Left kidney (tissue), 2 donors: ENCODE data around the gene ATAD3A. TPM values are rescaled to one million over a fixed set of nuclear protein-coding genes. Genes with fewer than 3 reads are reported as not detected.
"Not testable (repeated sequence)": the region's sequence is repeated elsewhere in the genome, so short reads cannot be mapped to it uniquely, and the experiment has no call there.

Experiments
- DNase-seq: peaks from one replicate; pipeline ENCODE4 v3.0.0-alpha.2; 2013
- polyA plus RNA-seq: library from polyadenylated mRNA; unstranded; fragments of 120-200 nt; gene quantifications from one replicate; pipeline ENCODE4 v1.2.1, GENCODE V29; 2013; ENCODE audit not compliant: insufficient read length

The ATAD3A gene
- polyA plus RNA-seq, 1 donor, result 21.5 TPM

DNA sequence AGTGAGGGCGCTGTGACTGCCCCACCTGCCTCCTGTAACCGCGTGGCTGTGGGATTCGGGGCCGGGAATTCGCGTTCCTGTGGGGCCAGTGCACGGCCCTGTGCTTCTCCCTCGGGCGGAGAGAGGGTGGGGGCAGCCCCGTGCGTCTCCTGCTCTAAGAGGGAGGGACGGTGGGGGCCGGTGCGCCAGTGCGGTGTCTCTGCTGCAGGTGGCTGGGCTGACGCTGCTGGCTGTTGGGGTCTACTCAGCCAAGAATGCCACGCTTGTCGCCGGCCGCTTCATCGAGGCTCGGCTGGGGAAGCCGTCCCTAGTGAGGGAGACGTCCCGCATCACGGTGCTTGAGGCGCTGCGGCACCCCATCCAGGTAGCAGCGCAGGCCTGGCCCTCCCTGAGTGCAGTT lies 10.6 kb downstream of the ATAD3A start:
- not testable (repeated sequence) for DNase-seq

DNA sequence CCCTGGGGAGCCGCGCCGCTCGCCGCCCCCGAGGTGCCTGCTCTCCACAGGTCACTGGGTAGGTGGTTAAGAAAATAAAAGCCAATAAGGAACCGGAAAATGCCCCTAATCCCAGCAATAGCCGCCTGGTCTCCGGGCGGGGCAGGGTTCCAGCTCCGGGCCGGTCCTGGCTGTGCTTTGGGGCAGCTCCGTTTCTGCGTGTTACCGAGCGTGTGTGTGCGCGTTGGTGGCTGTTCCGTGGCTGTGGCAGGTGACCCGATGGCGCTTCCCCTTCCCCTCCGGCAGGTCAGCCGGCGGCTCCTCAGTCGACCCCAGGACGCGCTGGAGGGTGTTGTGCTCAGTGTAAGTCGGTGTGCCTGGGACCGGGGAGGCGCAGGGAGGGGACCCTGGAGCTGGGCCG lies 11.3 kb downstream of the ATAD3A start:
- DNase-seq, result not testable (repeated sequence)

DNA sequence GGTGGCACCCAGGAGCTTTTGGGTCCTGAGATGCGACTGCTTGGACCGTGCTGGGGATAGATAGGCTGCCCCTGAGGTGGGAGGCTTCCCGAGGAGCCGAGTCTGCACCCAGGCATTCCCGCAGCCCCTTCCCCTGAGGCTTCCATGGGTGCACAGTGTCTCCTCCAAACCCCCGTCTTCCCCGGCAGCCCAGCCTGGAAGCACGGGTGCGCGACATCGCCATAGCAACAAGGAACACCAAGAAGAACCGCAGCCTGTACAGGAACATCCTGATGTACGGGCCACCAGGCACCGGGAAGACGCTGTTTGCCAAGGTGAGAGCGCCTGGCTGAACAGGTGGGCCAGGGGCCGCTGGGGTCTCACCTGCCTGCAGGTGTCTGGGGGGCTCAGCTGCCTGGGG lies 11.7 kb downstream of the ATAD3A start:
- DNase-seq, result not testable (repeated sequence)

DNA sequence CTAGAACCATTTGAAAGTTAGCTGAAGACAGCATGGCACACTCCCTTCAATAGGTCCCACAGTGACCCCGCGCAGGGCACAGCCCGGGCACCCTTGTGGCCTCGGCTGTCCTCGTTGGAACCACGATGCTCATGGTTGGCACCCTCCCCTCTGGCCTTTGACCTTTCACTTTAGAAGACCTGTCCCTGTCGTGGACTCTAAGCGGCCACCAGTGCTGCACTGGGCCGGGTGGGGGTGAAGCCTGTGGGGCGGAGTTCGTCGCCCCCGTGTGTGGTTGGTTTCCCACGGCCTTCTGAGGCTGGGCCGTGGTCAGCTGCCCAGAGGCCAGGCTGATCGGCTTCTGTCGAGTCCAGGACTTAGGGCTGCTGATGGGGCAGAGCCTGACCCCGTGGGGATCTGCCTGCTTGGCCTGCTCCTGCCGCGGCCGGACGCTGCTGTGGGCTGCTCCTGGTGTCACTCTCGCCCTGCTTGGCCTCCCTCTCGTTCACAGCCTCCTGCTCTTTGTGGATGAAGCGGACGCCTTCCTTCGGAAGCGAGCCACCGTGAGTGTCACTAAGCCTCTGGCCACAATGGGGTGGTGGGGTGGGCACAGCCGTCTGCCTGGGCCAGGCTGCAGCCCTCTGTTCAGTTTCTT lies 12.9 kb downstream of the ATAD3A start:
- DNase-seq, result not testable (repeated sequence)

DNA sequence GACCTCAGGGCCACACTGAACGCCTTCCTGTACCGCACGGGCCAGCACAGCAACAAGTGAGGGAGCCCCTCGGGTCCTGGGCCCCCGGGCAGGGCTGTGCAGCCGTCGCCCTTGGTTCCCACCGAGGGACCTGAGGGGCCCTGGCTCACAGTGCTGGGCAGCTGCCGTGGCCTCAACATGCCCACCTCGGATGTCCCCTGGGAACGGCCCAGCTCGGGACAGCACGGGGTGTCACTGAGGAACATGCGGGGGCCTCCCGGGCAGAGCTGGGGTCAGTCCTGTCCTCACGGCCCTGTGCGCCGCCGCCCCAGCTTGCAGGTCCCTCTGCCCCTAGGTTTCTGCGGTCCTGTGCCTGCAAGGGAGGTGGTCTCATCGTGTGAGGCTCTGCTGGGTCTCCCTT lies 14.5 kb downstream of the ATAD3A start:
- not testable (repeated sequence) for DNase-seq

DNA sequence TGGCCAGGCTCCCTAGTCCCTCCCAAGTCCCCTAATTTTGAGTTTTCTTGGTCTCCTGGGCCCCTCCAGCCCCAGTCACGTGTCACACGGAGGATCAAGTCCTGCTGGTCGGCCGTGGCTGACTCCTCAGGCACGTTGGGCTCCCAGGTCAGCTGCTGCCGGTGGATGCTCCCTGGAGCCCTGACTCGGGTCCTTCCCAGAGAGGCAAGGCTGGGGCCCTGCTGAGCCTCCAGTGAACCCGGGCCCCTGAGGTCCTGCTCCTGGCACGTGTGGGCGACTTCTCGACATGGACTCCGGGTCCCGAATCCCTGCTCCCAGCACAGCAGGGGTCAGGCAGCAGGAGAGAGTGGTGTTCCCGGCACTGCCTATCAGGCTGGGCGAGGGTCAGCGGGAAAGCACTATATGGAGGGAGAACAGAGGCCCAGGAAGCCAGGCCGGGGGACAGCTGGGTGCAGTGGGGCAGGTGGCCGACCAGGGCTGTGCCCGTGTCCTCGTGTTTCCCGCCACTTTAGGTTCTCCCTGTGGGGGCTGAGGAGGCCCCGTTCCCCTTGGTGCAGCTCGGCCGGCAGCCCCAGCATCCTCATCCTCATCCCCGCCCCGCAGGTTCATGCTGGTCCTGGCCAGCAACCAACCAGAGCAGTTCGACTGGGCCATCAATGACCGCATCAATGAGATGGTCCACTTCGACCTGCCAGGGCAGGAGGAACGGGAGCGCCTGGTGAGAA lies 15.3 kb downstream of the ATAD3A start:
- DNase-seq, result no peak

DNA sequence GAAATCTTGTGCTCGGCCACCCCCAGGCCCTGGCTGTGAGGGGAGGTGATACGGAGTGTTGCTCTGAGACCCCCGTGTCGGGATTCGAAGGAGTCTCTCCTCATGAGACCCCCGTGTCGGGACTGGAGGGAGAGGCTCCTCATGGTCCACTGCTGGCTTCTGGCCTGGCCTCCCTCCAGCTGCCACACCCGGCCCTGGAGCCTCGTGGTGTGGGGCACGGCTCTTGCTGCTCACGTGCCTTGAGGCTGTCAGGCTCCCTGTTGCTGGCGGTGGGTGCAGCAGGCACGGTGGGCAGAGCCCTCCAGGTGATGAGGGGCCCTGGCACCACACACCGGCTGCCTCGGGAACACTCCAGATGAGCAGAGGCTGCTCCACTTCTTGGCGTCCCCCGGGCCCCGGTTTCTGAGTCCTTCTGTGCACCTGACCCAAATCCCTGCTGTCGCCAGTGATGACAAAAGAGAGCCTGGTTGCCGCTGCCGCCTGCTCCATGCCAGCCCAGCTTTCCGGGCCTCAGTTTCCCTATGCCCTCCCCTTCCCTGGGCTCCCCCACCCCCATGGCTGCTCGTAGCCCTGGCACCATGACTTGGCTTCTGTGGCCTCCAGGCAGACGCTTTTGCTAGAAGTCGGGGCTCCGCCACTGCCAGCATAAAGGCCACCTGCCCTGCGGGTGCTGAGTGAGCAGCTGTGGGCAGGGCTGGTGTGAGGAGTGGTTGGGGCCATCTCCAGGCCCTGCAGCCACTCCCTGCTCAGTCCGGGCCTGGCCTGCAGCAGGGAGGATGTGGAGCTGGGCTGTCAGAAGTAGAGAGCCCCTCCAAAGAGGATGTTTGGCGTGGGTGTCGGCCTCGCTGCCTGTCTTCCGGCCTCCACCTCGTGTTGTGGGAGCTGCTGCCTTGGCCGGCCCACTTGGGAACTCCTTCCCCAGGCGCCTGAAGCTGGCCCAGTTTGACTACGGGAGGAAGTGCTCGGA lies 16.6 kb downstream of the ATAD3A start:
- DNase-seq, result no peak

DNA sequence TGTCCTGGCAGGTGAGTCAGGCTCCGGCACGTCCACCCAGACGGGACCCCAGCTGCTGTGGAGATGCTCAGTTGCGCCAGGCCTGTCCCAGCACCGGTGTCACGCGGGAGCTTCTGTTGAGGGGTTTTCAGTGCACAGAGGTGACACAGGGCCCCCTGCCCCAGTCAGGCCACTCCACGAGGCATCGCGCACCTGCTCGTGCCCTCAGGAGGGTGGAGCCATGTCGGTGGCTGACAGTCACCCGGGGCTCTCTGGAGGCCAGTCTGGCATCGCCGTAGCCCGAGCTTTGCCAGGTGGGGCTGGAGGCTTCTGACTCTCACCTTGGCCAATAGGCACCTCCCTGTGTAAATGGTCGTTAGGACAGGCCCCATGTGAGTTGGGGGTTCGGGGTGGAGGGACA lies 17.4 kb downstream of the ATAD3A start:
- DNase-seq, result no peak

DNA sequence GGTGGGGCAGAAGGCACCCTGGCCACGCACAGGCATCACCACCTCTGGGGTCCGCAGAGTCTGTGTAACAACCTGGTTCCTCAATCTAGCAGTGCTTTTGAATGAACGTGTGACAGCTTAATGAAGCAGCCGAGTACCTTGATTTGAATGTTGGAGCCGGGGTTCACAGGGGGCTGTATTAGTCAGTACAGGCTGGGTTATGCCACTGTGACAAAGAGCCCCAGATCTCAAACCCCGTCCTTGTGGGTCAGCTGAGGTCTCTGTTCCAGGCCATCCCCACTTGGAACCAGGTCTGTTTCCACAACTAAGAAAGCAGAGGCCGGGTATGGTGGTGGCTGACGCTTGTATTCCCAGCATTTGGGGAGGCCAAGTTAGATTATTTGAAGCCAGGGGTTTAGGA lies 18.0 kb downstream of the ATAD3A start:
- no peak for DNase-seq

DNA sequence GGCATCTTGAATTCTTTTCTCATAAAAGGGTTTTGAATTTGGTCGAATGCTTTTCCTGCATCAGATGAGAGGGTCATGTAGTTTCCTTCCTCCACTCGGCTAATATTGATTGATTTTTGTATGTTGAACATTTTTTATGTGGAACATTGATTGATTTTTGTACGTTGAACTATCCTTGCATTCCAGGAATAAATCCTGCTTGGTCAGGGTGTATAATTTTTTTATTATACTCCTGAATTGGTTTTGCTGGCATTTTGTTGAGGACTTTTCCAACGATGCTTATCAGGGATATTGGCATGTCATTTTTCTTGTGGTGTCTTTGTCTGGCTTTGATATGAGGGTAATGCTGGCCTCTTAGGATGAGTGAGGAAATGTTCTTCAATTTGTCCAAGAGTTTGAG lies 20.0 kb downstream of the ATAD3A start:
- DNase-seq, result no peak

DNA sequence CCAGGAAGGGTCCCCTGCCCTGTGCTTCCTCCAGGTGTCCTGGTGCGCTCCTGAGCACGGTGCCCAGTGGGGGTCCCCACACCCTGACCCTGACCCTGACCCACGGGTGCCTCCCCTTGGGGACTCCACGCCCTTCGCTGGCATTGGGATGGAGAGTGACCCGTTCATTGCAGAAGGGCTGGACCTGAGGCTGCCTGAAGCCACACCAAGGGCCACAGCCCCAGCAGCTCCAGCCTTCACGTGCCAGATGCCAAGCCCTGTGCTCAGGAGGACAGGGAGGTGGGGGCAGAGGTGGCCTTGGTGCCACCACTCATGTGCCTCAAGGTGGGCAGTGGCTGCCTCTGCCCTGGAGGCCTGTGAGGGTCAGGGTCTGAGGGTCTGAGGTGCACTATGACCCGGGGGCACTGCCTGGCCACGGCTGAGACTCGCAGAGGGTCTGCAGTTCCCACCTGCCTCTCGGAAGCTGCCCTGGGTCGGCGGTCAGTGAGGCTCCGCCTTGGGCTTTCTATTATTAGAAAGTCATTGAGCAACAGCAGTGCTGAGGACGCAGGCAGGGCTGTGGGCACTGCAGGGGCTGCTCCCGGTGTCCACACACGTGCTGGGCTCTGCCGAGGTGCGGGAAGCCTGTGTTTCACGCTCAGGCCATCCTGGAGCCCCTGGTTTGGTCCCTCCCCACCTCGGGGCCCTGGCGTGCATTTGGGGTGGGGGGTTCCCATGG lies 21.4 kb downstream of the ATAD3A start:
- not testable (repeated sequence) for DNase-seq

DNA sequence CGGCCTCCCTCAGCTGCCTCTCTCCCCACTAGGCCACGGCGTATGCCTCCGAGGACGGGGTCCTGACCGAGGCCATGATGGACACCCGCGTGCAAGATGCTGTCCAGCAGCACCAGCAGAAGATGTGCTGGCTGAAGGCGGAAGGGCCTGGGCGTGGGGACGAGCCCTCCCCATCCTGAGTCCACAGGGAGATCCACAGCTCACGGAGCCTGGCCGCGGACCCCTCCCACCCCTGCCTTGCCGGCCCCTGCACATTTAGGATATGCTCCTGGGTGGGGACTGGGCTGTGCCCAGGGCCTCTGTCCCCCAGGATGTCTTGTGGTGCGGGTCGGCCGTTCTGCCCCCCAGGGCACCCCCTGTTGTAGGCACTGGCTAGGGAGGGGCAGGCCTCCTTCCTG lies 21.9 kb downstream of the ATAD3A start:
- DNase-seq, result not testable (repeated sequence)

DNA sequence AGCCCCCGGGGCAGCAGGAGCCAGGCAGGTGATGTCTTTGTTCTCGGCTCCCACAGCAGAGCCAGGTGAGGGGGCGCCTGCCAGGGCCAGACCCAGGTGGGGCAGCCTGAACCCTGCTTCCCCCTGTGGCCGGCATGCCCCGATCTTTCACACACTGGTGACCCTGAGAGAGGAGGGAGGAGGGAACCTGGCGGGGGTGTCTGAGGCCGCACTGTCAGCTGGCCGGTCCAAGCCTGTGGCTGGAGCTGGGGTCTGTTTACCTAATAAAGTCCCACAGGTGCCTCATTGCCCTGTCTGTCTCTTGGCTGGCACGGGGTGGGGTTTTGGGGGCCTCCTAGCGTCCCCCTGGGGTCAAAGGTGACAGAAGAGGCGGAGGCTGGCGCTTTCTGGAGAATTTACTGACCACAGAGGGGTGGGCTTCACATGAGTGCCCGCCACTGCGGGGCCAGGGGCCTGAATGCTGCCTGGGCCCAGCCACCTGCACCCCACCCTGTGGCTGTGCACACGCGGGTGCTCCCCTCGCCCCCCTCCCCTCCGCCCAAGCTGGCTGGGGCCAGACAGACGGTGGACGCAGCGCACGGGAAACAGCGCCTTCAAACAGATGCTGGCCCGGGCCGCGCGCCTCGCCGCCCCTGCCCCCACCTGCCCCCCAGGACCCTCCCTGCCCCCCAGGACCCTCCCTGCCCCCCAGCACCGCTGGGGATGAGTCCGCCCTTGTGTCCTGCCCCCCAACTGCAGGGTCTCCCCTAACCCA lies 22.6 kb downstream of the ATAD3A start:
- DNase-seq, result no peak

DNA sequence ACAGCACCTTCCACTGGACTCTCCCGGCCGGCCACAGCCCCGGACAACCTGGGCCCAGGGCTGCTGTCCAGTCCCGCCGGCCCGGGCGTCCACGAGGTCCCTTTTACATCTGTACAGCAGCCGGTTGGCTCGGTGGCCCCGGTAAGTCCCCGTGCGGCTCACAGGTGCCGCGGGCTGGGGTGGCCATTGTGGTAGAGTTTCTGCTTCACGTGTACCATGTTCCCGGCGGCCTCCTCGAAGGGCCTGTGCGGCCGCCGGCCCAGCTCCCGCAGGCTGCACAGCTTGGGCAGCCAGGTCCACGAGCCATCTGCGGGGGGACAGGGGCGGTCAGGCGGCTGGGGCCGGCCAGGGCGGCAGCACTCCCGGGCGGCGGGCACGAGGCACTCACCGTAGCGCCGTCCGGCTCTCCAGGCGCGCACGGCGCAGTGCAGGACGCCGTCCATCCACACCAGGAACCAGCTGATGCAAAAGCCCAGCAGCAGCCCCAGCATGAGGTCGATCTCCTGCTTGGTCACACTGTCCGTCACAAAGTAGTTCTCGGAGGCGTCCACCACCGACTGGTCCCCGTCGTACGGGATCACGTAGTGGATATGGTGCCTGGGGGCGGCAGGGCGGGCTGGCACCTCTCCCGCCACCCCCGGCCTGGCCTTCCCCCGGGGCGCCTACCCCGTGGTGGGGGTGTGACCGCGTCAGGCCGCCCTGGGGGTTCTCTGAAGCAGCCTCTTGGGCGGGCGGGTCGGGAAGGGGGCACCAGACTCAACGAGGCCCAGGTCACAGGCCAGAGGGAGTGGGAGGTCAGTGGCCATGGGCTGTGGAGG lies 23.4 kb downstream of the ATAD3A start:
- no peak for DNase-seq

DNA sequence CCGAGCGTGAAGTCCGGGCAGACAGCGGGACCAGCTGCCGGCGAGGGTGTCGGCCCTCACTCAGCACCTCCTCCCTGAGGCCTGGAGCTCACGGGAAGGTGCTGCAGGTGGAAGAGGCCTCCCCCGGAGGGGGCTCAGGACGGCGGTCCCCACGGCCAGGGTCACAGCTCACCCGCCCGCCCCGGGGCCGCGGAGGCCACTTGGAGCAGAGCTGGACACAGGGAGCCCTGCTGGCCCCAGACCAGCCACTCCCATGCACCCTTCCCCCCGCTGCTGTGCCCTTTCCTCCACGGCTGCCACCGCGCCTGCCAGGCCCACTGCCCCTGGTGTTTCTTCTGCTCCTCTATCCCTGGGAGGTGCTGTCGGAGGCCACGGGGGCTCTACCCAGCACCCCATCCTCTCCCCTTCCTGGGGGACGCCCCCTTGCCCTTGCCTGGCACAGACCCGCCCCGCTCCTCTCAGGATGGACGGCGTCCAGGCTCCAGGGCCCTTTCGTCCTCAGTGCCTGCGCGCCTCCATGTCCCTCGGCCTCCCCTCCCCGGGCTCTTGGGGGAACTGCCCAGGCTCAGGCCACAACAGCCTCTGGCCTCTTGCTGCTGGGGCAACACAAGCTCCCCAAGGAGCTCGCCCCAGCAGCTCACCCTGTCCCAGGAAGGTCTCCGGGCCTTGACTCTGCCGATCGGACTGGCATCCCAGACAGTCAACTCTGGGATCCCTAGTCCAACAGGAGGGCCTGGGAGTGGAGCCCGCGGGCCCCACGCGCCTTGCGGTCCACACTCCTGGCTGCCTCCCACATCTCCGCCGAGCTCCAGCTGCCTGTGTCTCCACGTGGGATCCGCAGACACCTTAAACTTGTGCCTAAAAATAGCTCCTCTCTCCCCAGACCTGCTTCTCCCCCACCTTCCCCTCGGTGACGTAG lies 24.3 kb downstream of the ATAD3A start:
- DNase-seq, result no peak

DNA sequence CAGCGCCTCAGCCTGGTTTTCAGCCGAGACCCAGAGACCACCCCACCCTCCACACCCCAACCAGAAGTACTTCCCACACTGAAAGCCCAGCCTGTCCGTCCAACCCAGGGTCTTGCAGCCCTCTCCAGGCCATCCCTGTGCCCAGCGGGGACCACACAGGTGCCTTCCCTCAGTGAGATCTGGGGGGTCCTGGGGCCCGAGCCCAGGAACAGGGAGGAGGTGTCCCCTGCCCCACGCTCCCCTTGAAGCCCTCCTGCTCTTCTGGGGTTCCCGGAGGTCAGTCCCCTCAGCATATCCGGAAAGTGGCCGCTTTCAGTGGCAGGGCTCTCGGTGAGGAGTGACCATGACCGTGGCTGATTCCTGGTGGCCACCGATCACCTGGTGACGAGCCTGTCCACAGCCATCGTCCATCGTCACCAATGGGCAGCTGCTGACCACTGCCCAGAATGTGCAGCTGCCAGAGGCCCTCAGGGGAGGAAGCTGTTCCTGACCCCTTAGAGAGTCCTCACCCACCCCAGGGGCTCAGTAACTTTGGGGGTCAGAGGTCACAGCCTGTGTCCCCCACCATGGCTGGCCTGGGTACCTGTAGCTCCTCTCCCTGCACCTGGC lies 25.1 kb downstream of the ATAD3A start:
- no peak for DNase-seq

DNA sequence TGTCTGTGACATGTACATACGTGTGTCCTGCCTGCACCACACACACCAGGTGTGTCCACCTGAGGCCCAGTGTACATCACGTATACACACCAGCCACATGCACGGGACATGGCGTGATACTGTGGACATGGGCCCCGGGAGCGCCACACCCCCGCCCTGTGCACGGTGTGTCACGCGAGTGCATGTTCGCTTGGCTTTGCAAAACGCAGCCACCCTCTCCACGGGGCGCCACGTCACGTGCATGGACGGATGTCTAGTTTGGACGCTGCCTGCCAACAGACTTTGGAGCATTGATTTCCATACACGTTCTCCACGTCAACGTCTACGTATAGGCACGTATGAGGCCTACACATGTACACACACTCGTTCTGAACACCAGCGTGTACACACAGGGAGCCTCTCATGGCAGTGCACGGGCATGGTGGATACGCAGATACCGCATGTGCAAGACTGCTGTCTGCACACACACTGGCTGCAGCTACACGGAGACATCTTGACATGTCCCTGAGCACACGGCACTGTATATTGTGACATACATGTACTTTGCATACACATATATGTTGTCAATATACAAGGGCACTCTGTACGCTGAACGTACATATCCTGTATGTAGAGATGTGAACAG lies 25.8 kb downstream of the ATAD3A start:
- DNase-seq, result no peak

DNA sequence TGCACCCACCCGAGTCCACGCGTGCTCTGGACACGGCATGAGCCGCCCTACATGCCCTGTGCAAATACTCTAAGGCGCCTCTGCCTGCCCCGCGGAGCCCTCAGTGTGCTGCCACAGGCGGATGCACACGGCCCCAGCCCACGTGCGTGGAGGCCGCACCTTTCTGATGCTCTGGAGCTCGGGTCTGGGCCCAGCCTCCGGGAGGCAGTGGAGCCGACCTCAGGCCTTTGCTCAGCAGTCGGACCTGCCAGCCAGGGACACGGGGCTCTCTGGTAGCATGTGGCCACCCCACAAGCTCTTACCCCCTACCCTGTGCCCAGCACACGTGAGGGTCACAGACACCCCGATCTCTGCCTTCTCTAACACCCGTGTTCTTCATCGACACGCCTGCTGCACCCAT lies 26.4 kb downstream of the ATAD3A start:
- DNase-seq, result no peak

DNA sequence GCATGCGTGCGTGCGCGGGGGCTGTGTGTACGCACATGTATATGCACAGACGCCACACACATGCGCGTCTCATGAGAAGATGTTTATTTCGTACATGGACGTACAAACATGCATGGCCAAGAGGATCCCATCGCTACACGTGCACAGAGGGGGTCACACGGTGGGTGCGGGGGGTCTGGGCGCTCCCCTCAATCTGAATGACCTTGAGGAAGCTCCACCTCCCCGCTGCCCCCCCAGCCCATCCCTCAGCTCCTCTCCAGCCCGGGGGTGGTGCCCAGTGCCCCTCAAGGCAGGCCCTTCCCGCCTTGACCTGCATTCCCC lies 27.0 kb downstream of the ATAD3A start:
- no peak for DNase-seq
